H1 (cell line): Measurements from ENCODE around the gene NME3. TPM values are rescaled to one million over a fixed set of nuclear protein-coding genes. Genes with fewer than 3 reads are reported as not detected.

ENCODE experiments used
- CTCF ChIA-PET: fragments of 300-600 bp; sonication (Branson Sonifier 250); formaldehyde crosslinking; loops from one replicate; lab custom pipeline; 2021; ENCODE audit not compliant: partially characterized antibody; lab: Charles Lee
- POLR2A ChIA-PET: fragments of 300-600 bp; sonication (Branson Sonifier 250); formaldehyde crosslinking; loops from one replicate; lab custom pipeline; 2021; ENCODE audit warnings: inconsistent platforms; ENCODE audit not compliant: partially characterized antibody; lab: Charles Lee
- DNase-seq, 2 experiments: peaks; one replicate each; pipeline versions ENCODE4 v3.0.0 to v3.0.0-alpha.2; 2010 to 2022; ENCODE audit warnings: low spot score in 2 of 2, low read depth in 1 of 2, mixed read lengths in 1 of 2
- FAIRE-seq: peaks from 2 replicates; lab custom pipeline; 2011; peaks lifted over from hg19 to GRCh38; lab: Jason Lieb, UNC
- H2AFZ ChIP-seq: 2 replicates; pipeline ENCODE4 v1.8.1; 2012; ENCODE audit warnings: low read length, inconsistent platforms
- H2AK5ac ChIP-seq: 2 replicates; pipeline ENCODE4 v1.6.1; 2013; ENCODE audit warnings: low read depth, low read length
- H2BK120ac ChIP-seq: replicated peaks from 2 replicates; pipeline ENCODE3; 2013; ENCODE audit warnings: low read depth, low read length, inconsistent platforms
- H2BK12ac ChIP-seq: 2 replicates; pipeline ENCODE4 v1.6.1; 2013; ENCODE audit warnings: low read depth, low read length
- H2BK15ac ChIP-seq: 2 replicates; pipeline ENCODE4 v1.6.1; 2013; ENCODE audit warnings: low read length
- H2BK20ac ChIP-seq: 2 replicates; pipeline ENCODE4 v1.6.1; 2013; ENCODE audit warnings: low read length
- H2BK5ac ChIP-seq: 2 replicates; pipeline ENCODE4 v1.6.1; 2013; ENCODE audit warnings: low read depth, low read length
- H3K14ac ChIP-seq: 2 replicates; pipeline ENCODE4 v1.6.1; 2013; ENCODE audit warnings: inconsistent platforms; ENCODE audit not compliant: insufficient read length
- H3K18ac ChIP-seq: 2 replicates; pipeline ENCODE4 v1.6.1; 2013; ENCODE audit warnings: low read length; ENCODE audit errors: extremely low read depth
- H3K23ac ChIP-seq: 2 replicates; pipeline ENCODE4 v1.6.1; 2013; ENCODE audit warnings: inconsistent platforms; ENCODE audit not compliant: insufficient read length
- H3K23me2 ChIP-seq: 2 replicates; pipeline ENCODE4 v1.6.1; 2013; ENCODE audit warnings: low read depth, low read length
- H3K27ac ChIP-seq: 2 replicates; pipeline ENCODE4 v1.6.1; 2011; ENCODE audit warnings: low read depth, low read length, inconsistent platforms
- H3K27me3 ChIP-seq, 4 experiments: replicated peaks in 1 of 4; 1 replicate in 1 of 4; 2 replicates in 3 of 4; pipeline versions ENCODE4 v1.6.1 to v1.8.1; 2011 to 2013; ENCODE audit warnings: low read length in 3 of 4, mild to moderate bottlenecking in 3 of 4, inconsistent platforms in 2 of 4, mixed read lengths in 2 of 4, moderate library complexity in 1 of 4; ENCODE audit not compliant: control insufficient read depth in 3 of 4, insufficient read depth in 3 of 4; ENCODE audit errors: extremely low read depth in 1 of 4
- H3K36me3 ChIP-seq, 4 experiments: 2 replicates each; pipeline versions ENCODE4 v1.6.1 to v1.8.1; 2011 to 2013; ENCODE audit warnings: mild to moderate bottlenecking in 4 of 4, low read length in 3 of 4, moderate library complexity in 2 of 4, control low read depth in 1 of 4, inconsistent platforms in 1 of 4; ENCODE audit not compliant: insufficient read depth in 4 of 4, control insufficient read depth in 2 of 4
- H3K4ac ChIP-seq: replicated peaks from 2 replicates; pipeline ENCODE3; 2013; ENCODE audit warnings: low read length, low read depth, mixed read lengths, inconsistent platforms; ENCODE audit not compliant: insufficient read length
- H3K4me1 ChIP-seq, 4 experiments: replicated peaks in 1 of 4; 1 replicate in 1 of 4; 2 replicates in 3 of 4; pipeline versions ENCODE4 v1.6.1 to v1.8.1; 2011 to 2013; ENCODE audit warnings: low read length in 3 of 4, inconsistent platforms in 2 of 4, mixed read lengths in 1 of 4; ENCODE audit not compliant: insufficient read depth in 4 of 4, control insufficient read depth in 3 of 4
- H3K4me2 ChIP-seq, 2 experiments: 2 replicates each; pipeline versions ENCODE4 v1.6.1 to v1.8.1; 2011 to 2013; ENCODE audit warnings: low read depth in 2 of 2, low read length in 2 of 2, control low read depth in 1 of 2, inconsistent platforms in 1 of 2, mild to moderate bottlenecking in 1 of 2; ENCODE audit not compliant: insufficient read depth in 1 of 2
- H3K4me3 ChIP-seq, 4 experiments: fragments of 200-600, 300-600 bp in 1 of 4; sonication (generic), shearing (Covaris generic), sonication (Bioruptor Twin) in 1 of 4; 2 replicates each; pipeline versions ENCODE4 v1.5.1 to v1.8.1; 2011 to 2016; ENCODE audit warnings: low read length in 4 of 4, low read depth in 3 of 4, control low read depth in 2 of 4, inconsistent platforms in 2 of 4, mild to moderate bottlenecking in 2 of 4, mixed read lengths in 1 of 4, moderate library complexity in 1 of 4; ENCODE audit not compliant: insufficient read depth in 2 of 4; ENCODE audit errors: extremely low read depth in 1 of 4
- H3K56ac ChIP-seq: replicated peaks from 2 replicates; pipeline ENCODE3; 2013; ENCODE audit warnings: low read depth, mild to moderate bottlenecking, mixed read lengths, low read length, inconsistent platforms; ENCODE audit not compliant: insufficient read length
- H3K79me1 ChIP-seq: 2 replicates; pipeline ENCODE4 v1.6.1; 2013; ENCODE audit warnings: low read depth, low read length, control low read depth
- H3K79me2 ChIP-seq, 2 experiments: 2 replicates each; pipeline versions ENCODE4 v1.6.1 to v1.8.1; 2012 to 2013; ENCODE audit warnings: low read length in 2 of 2, mild to moderate bottlenecking in 2 of 2, inconsistent platforms in 1 of 2; ENCODE audit not compliant: insufficient read depth in 2 of 2, control insufficient read depth in 1 of 2
- H3K9ac ChIP-seq, 4 experiments: replicated peaks in 1 of 4; 1 replicate in 1 of 4; 2 replicates in 3 of 4; pipeline versions ENCODE4 v1.6.1 to v1.8.1; 2011 to 2013; ENCODE audit warnings: low read depth in 3 of 4, low read length in 3 of 4, control low read depth in 2 of 4, mild to moderate bottlenecking in 2 of 4, moderate library complexity in 2 of 4, inconsistent platforms in 1 of 4; ENCODE audit errors: extremely low read depth in 1 of 4
- H3K9me3 ChIP-seq, 2 experiments: 2 replicates each; pipeline versions ENCODE4 v1.6.1 to v1.8.1; 2012 to 2013; ENCODE audit warnings: mild to moderate bottlenecking in 2 of 2, moderate library complexity in 2 of 2, control low read depth in 1 of 2, inconsistent platforms in 1 of 2, low read depth in 1 of 2, low read length in 1 of 2, mixed read lengths in 1 of 2; ENCODE audit not compliant: insufficient read depth in 2 of 2
- H4K20me1 ChIP-seq, 2 experiments: replicated peaks in 1 of 2; 2 replicates each; pipeline versions ENCODE3 to v1.8.1; 2011 to 2013; ENCODE audit warnings: inconsistent platforms in 2 of 2, low read length in 2 of 2, mild to moderate bottlenecking in 1 of 2; ENCODE audit not compliant: insufficient read depth in 2 of 2, control insufficient read depth in 1 of 2
- H4K5ac ChIP-seq: 2 replicates; pipeline ENCODE4 v1.6.1; 2013; ENCODE audit warnings: low read length, low read depth, mixed read lengths, inconsistent platforms; ENCODE audit not compliant: insufficient read length
- H4K8ac ChIP-seq: 2 replicates; pipeline ENCODE4 v1.8.0; 2013; ENCODE audit warnings: mild to moderate bottlenecking, moderate library complexity, low read length, inconsistent platforms; ENCODE audit not compliant: insufficient read depth; ENCODE audit errors: extremely low read depth
- H4K91ac ChIP-seq: replicated peaks from 2 replicates; pipeline ENCODE3; 2013; ENCODE audit warnings: low read length, mixed read lengths, inconsistent platforms; ENCODE audit not compliant: insufficient read length
- CBX5 ChIP-seq: fragments of 300-800, 300-1000 bp; sonication (generic); IDR thresholded peaks from 2 replicates; pipeline ENCODE4 v1.7.1; 2016; ENCODE audit warnings: antibody characterized with exemption, low read length, low read depth
- CHD2 ChIP-seq: IDR thresholded peaks from 2 replicates; pipeline ENCODE4 v1.6.1; 2012; ENCODE audit warnings: low read length, improper control_type of control experiment
- NANOG ChIP-seq: IDR thresholded peaks from 2 replicates; pipeline ENCODE4 v1.6.1; 2011; ENCODE audit warnings: low read length, low read depth, mild to moderate bottlenecking, inconsistent platforms; ENCODE audit not compliant: insufficient read depth, poor library complexity, severe bottlenecking
- POLR2AphosphoS5 ChIP-seq: IDR thresholded peaks from 2 replicates; pipeline ENCODE4 v1.6.1; 2011; ENCODE audit warnings: low read depth, low read length
- RNF2 ChIP-seq: fragments of 200-900, 300-1000 bp; sonication (generic); IDR thresholded peaks from 2 replicates; pipeline ENCODE4 v1.7.1; 2016; ENCODE audit warnings: borderline replicate concordance, low read depth, mild to moderate bottlenecking, antibody characterized with exemption, low read length; ENCODE audit not compliant: poor library complexity, severe bottlenecking; ENCODE audit errors: missing control alignments
- SIN3A ChIP-seq, 2 experiments: IDR thresholded peaks in 1 of 2; conservative IDR thresholded peaks in 1 of 2; 2 replicates each; pipeline ENCODE4 v1.6.1; 2011 to 2012; ENCODE audit warnings: low read length in 2 of 2, improper control_type of control experiment in 1 of 2, low read depth in 1 of 2, mild to moderate bottlenecking in 1 of 2
- SIRT6 ChIP-seq: IDR thresholded peaks from one replicate; pipeline ENCODE4 v1.7.1; 2012; ENCODE audit warnings: low read length, inconsistent platforms
- SIX5 ChIP-seq: IDR thresholded peaks from 2 replicates; pipeline ENCODE4 v1.6.1; 2011; ENCODE audit warnings: mild to moderate bottlenecking, low read depth, low read length
- SP1 ChIP-seq: IDR thresholded peaks from 2 replicates; pipeline ENCODE4 v1.6.1; 2011; ENCODE audit warnings: low read depth, low read length
- SP2 ChIP-seq: IDR thresholded peaks from 2 replicates; pipeline ENCODE4 v1.6.1; 2012; ENCODE audit warnings: mild to moderate bottlenecking, low read length, inconsistent platforms
- WGBS, 2 experiments: shearing (Covaris generic) in 1 of 2; methylation state at CpG; one replicate each; pipeline versions ENCODE4 v1.1.6 to v1.1.7; 2013 to 2015; ENCODE audit warnings: low lambda C conversion rate in 2 of 2, mixed read lengths in 2 of 2, inconsistent platforms in 1 of 2, low coverage in 1 of 2, missing lambda C conversion rate in 1 of 2; ENCODE audit not compliant: insufficient replicate concordance in 2 of 2, insufficient coverage in 1 of 2, insufficient read length in 1 of 2; ENCODE audit errors: extremely low coverage in 1 of 2, missing lambda C conversion rate in 1 of 2; 5-methylcytosine and 5-hydroxymethylcytosine counted together
- polyA plus RNA-seq, 7 experiments: library from polyadenylated mRNA; depleted of rRNA in 3 of 7; stranded (reverse) in 5 of 7; unstranded in 2 of 7; fragments of >200 nt in 5 of 7; fragments of 200-250 nt in 2 of 7; gene quantifications; 1 replicate in 5 of 7; 2 replicates in 1 of 7; 4 replicates in 1 of 7; pipeline versions ENCODE4 v1.2.1 to v1.2.3, GENCODE V29; 2011 to 2013; ENCODE audit warnings: missing spikeins in 2 of 7, mixed read lengths in 2 of 7
- total RNA-seq: library from RNA; stranded (reverse); fragmentation: NEBNext Ultra II Directional; extraction: Animal tissue kit (Norgen Biotek cat#: 25700); gene quantifications from 2 replicates; pipeline ENCODE4 v1.2.1, GENCODE V29; 2021

Gene NME3
- total and polyA plus RNA-seq, 2 of the 8 experiments (the other 6 are each of a cell fraction or from before 2014, with no cell fraction given), result 72.5 to 163 TPM

DNA sequence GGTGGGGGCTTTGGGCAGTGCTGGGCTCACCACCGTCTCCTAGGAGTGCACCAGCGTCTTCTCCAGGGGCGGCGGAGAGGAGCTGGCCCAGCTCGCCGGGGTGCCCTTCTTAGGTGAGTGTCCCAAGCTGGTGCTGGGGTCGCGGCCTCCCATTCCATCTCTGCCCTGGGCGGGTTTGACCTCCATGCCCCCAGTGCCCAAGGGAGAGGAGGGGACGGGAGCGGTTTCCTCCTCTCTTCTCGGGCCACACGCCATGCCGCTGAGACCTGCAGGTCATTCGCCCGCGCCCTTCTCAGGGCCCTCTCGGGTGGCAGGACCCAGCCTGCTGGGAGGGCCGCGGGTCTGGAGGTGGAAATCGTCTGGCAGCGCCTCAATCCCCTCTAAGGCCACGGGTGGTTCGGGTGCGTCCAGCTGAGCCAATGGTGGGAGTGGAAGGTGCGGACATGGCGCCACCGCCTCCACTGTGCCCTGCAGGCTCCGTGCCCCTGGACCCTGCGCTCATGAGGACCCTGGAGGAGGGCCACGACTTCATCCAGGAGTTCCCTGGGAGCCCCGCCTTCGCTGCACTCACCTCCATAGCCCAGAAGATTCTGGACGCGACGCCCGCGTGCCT lies 16.9 kb upstream of the NME3 start:
- H3K27ac ChIP-seq, result no peak overlapping the region
- CTCF ChIA-PET, result interaction anchor here (1.8 kb wide), 1 partner anchor 64 kb away, joined by 7 read pairs; no protein-coding TSS in a partner anchor
- H2AK5ac ChIP-seq, result no peak overlapping the region
- no peak overlapping the region for H3K14ac ChIP-seq
- H2AFZ ChIP-seq, result no peak overlapping the region
- no peak overlapping the region for H3K18ac ChIP-seq
- no peak overlapping the region for H3K56ac ChIP-seq
- no peak overlapping the region for H2BK120ac ChIP-seq
- H3K4me2 ChIP-seq, result no peak overlapping the region
- no peak overlapping the region for H2BK5ac ChIP-seq
- H2BK20ac ChIP-seq, result no peak overlapping the region
- peaks cover 20 to 21% of the 10 kb centered on the region in 2 experiments for H4K20me1 ChIP-seq
- DNase-seq (no peak), FAIRE-seq (no peak)
- no peak overlapping the region for H4K91ac ChIP-seq
- POLR2A ChIA-PET, result interaction anchor here (1.3 to 4.0 kb wide), 6 partner anchors 9 to 33 kb away, joined by 3 to 15 read pairs (median 4); partner anchors contain the start of genes EME2, MRPS34 and NME3
- no peaks in the 10 kb centered on the region for H3K9me3 ChIP-seq
- 95% methylated on average over 19 of the region's 38 CpGs; no CpG with 5 or more reads in 1 of the 2 experiments for WGBS, 2 experiments
- H4K5ac ChIP-seq, result no peak overlapping the region
- peaks cover 13% of the 10 kb centered on the region; the same call in 1 of the 2 replicates for H3K79me1 ChIP-seq
- peaks cover 0 to 44% (median 2%) of the 10 kb centered on the region in 4 experiments; a peak in 4 of 8 replicates for H3K36me3 ChIP-seq
- peaks cover 3% of the 10 kb centered on the region; the same call in 1 of the 2 replicates for H3K23me2 ChIP-seq
- H3K4me1 ChIP-seq, result no peaks in the 10 kb centered on the region; a peak in 1 of 7 replicates
- peaks cover 0 to 33% of the 10 kb centered on the region in 2 experiments; a peak in 3 of 4 replicates for H3K79me2 ChIP-seq
- no peak overlapping the region for H3K4ac ChIP-seq
- H3K9ac ChIP-seq, result no peak overlapping the region
- H3K23ac ChIP-seq, result no peak overlapping the region
- H4K8ac ChIP-seq, result no peak overlapping the region
- no peak overlapping the region for H3K4me3 ChIP-seq
- TF ChIP-seq NANOG (no peak), CBX5 (no peak), SP1 (no peak), RNF2 (no peak), SIN3A (conservative IDR thresholded peaks at IDR 0.05 in 1 of 2, IDR thresholded peaks at IDR 0.05 in 1 of 2; ENCODE audit: low read depth in 1 of 2, low read length in 2 of 2) (no peak), SP2 (no peak), SIX5 (no peak), CHD2 (no peak), POLR2AphosphoS5 (no peak), SIRT6 (no peak)
- TF ChIP-seq, all 59 proteins: peak for 0
- H2BK12ac ChIP-seq, result no peak overlapping the region
- no peak overlapping the region for H2BK15ac ChIP-seq
- no peaks in the 10 kb centered on the region for H3K27me3 ChIP-seq
